Measurements from ENCODE around the gene GPX4.
A peak's percentile ranks its signal among the peaks of the same experiment; 100 is the strongest.

The GPX4 gene

GRCh38 chr19:1093330-1093729 is 10.5 kb upstream of the GPX4 start:
- H3K36me3 ChIP-seq (ENCODE audit: low read depth) = peaks cover 37% of the 10 kb centered on the region
- H3K4me1 ChIP-seq (ENCODE audit: insufficient read depth, poor library complexity, severe bottlenecking) = no peaks in the 10 kb centered on the region
- TF ChIP-seq CTCF (IDR thresholded peaks at IDR 0.05; ENCODE audit: poor library complexity, severe bottlenecking) = no peak
- no peak overlapping the region for H3K27ac ChIP-seq (ENCODE audit: poor library complexity, severe bottlenecking)
- no peaks in the 10 kb centered on the region for H3K27me3 ChIP-seq (ENCODE audit: insufficient read depth, poor library complexity, severe bottlenecking)
- ATAC-seq (ENCODE audit: low read depth) (no peak), DNase-seq (ENCODE audit: low spot score) (peak; percentile 42)
- H3K9me3 ChIP-seq (ENCODE audit: severe bottlenecking) = no peaks in the 10 kb centered on the region
- H3K4me3 ChIP-seq (ENCODE audit: severe bottlenecking) = no peak overlapping the region

GRCh38 chr19:1093811-1094553 is 9.8 kb upstream of the GPX4 start:
- peaks cover 5% of the 10 kb centered on the region for H3K4me1 ChIP-seq (ENCODE audit: insufficient read depth, poor library complexity, severe bottlenecking)
- H3K4me3 ChIP-seq (ENCODE audit: severe bottlenecking) = peak overlapping the region; percentile 67
- no peaks in the 10 kb centered on the region for H3K9me3 ChIP-seq (ENCODE audit: severe bottlenecking)
- peaks cover 31% of the 10 kb centered on the region for H3K36me3 ChIP-seq (ENCODE audit: low read depth)
- no peak for TF ChIP-seq CTCF (IDR thresholded peaks at IDR 0.05; ENCODE audit: poor library complexity, severe bottlenecking)
- no peaks in the 10 kb centered on the region for H3K27me3 ChIP-seq (ENCODE audit: insufficient read depth, poor library complexity, severe bottlenecking)
- DNase-seq (ENCODE audit: low spot score) (no peak), ATAC-seq (ENCODE audit: low read depth) (no peak)
- peak overlapping the region; percentile 51 for H3K27ac ChIP-seq (ENCODE audit: poor library complexity, severe bottlenecking)

GRCh38 chr19:1094655-1094977 is 9.2 kb upstream of the GPX4 start:
- DNase-seq (ENCODE audit: low spot score) (peak; percentile 47), ATAC-seq (ENCODE audit: low read depth) (no peak)
- Histone ChIP-seq H3K9me3 (ENCODE audit: severe bottlenecking) (no peaks in the 10 kb centered on the region), H3K27ac (ENCODE audit: poor library complexity, severe bottlenecking) (peak overlapping the region; percentile 51), H3K4me1 (ENCODE audit: insufficient read depth, poor library complexity, severe bottlenecking) (peaks cover 9% of the 10 kb centered on the region), H3K27me3 (ENCODE audit: insufficient read depth, poor library complexity, severe bottlenecking) (no peaks in the 10 kb centered on the region), H3K4me3 (ENCODE audit: severe bottlenecking) (peak overlapping the region; percentile 67), H3K36me3 (ENCODE audit: low read depth) (peaks cover 24% of the 10 kb centered on the region)
- no peak for TF ChIP-seq CTCF (IDR thresholded peaks at IDR 0.05; ENCODE audit: poor library complexity, severe bottlenecking)

- H3K4me3 ChIP-seq (ENCODE audit: severe bottlenecking) = peak within 1 kb of the TSS; percentile 67
- peaks cover 24% of the 10 kb centered on the region for H3K36me3 ChIP-seq (ENCODE audit: low read depth)
- ATAC-seq (ENCODE audit: low read depth) (peak; percentile 93), DNase-seq (ENCODE audit: low spot score) (peak; percentile 95)
- H3K27ac ChIP-seq (ENCODE audit: poor library complexity, severe bottlenecking) = peak within 1 kb of the TSS; percentile 51
- no peak for TF ChIP-seq CTCF (IDR thresholded peaks at IDR 0.05; ENCODE audit: poor library complexity, severe bottlenecking)
- H3K9me3 ChIP-seq (ENCODE audit: severe bottlenecking) = no peaks in the 10 kb centered on the region
- no peaks in the 10 kb centered on the region for H3K27me3 ChIP-seq (ENCODE audit: insufficient read depth, poor library complexity, severe bottlenecking)
- H3K4me1 ChIP-seq (ENCODE audit: insufficient read depth, poor library complexity, severe bottlenecking) = peaks cover 9% of the 10 kb centered on the region
These were observed 8.7 kb upstream of the GPX4 start, which contains the start of gene POLR2E for GRCh38 chr19:1094978-1095701. TSS of gene POLR2E (minus strand) at chr19:1095375. CDS start at chr19:1095315, 60 bp downstream.

- Histone ChIP-seq H3K36me3 (ENCODE audit: low read depth) (peaks cover 6% of the 10 kb centered on the region), H3K27me3 (ENCODE audit: insufficient read depth, poor library complexity, severe bottlenecking) (no peaks in the 10 kb centered on the region), H3K4me1 (ENCODE audit: insufficient read depth, poor library complexity, severe bottlenecking) (peaks cover 23% of the 10 kb centered on the region), H3K27ac (ENCODE audit: poor library complexity, severe bottlenecking) (peak overlapping the region; percentile 62), H3K4me3 (ENCODE audit: severe bottlenecking) (no peak overlapping the region), H3K9me3 (ENCODE audit: severe bottlenecking) (no peaks in the 10 kb centered on the region)
- no peak for TF ChIP-seq CTCF (IDR thresholded peaks at IDR 0.05; ENCODE audit: poor library complexity, severe bottlenecking)
- DNase-seq (ENCODE audit: low spot score) (no peak), ATAC-seq (ENCODE audit: low read depth) (no peak)
These were observed 6.0 kb upstream of the GPX4 start for GRCh38 chr19:1097810-1098176.
